GM23248 (cell line): Measurements from ENCODE around the gene KCTD6.

ENCODE experiments used
- EZH2 ChIP-seq: fragments of 200-600 bp; sonication (generic); IDR thresholded peaks from 2 replicates; pipeline ENCODE4 v1.6.1; 2018; ENCODE audit warnings: antibody characterized with exemption, mild to moderate bottlenecking; ENCODE audit not compliant: insufficient read depth, poor library complexity, severe bottlenecking
- EZH2phosphoT487 ChIP-seq: fragments of 200-600 bp; sonication (generic); IDR thresholded peaks from 2 replicates; pipeline ENCODE4 v1.6.1; 2018; ENCODE audit warnings: antibody characterized with exemption, moderate library complexity, mild to moderate bottlenecking, low read depth; ENCODE audit not compliant: insufficient read depth

DNA sequence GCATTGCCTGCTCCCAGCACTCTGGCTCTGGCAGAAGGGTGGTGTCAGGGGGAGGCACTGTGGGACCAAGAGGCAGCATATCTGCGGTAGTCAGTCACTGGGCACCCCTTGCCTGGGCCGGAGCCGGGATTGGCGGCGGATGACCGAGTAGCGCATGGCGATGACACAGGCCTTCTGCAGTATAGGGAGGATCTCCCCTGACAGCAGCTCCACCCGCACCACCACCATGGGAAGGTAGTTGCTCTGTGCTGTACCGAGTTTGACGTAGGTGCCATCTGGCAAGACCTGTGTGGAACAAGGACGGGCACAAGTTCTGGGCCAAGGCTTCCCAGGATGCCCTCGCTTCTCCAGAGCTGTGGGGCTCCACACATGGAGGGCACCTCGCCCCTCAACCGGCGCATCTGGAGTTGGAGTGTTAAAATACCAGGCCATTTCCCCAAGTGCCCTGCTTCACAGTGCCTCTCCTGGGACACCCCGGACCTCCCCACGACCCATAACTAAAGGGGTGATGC lies 38.5 kb downstream of the KCTD6 start:
- TF ChIP-seq EZH2phosphoT487 (no peak), EZH2 (no peak)
